Keratinocyte (primary cell): ENCODE measurements around the gene FAM170B. TPM values are rescaled to one million over a fixed set of nuclear protein-coding genes. Genes with fewer than 3 reads are reported as not detected.

Experiments used
- DNase-seq: peaks from one replicate; pipeline ENCODE4 v3.0.0-alpha.2; 2011; ENCODE audit warnings: low read depth, missing footprints, low spot score
- FAIRE-seq: peaks from 2 replicates; lab custom pipeline; 2011; peaks lifted over from hg19 to GRCh38; lab: Jason Lieb, UNC
- H2AFZ ChIP-seq: 2 replicates; pipeline ENCODE4 v1.6.0; 2012; ENCODE audit warnings: low read length, control low read depth, inconsistent platforms; ENCODE audit not compliant: control insufficient read depth
- H3K27ac ChIP-seq: 2 replicates; pipeline ENCODE4 v1.5.1; 2011; ENCODE audit warnings: low read length; ENCODE audit not compliant: control insufficient read depth, insufficient read depth
- H3K27me3 ChIP-seq: 3 replicates; pipeline ENCODE4 v1.6.0; 2011; ENCODE audit warnings: low read length; ENCODE audit not compliant: control insufficient read depth, insufficient read depth; ENCODE audit errors: extremely low read depth
- H3K36me3 ChIP-seq, 2 experiments: 2 replicates in 1 of 2; 3 replicates in 1 of 2; pipeline ENCODE4 v1.5.1; 2011; ENCODE audit warnings: low read length in 2 of 2, mild to moderate bottlenecking in 1 of 2; ENCODE audit not compliant: control insufficient read depth in 2 of 2, insufficient read depth in 2 of 2; ENCODE audit errors: extremely low read depth in 1 of 2
- H3K4me1 ChIP-seq: 3 replicates; pipeline ENCODE4 v1.5.1; 2011; ENCODE audit warnings: low read length; ENCODE audit not compliant: control insufficient read depth, insufficient read depth; ENCODE audit errors: extremely low read depth
- H3K4me2 ChIP-seq: 3 replicates; pipeline ENCODE4 v1.6.0; 2011; ENCODE audit warnings: low read depth, low read length; ENCODE audit not compliant: control insufficient read depth, insufficient read depth; ENCODE audit errors: extremely low read depth
- H3K4me3 ChIP-seq, 3 experiments: fragments of 200-600 bp in 1 of 3; sonication (generic) in 1 of 3; 2 replicates in 2 of 3; 3 replicates in 1 of 3; pipeline ENCODE4 v1.5.1; 2011 to 2016; ENCODE audit warnings: low read length in 3 of 3, mild to moderate bottlenecking in 3 of 3, control low read depth in 2 of 3, inconsistent platforms in 1 of 3, low read depth in 1 of 3, mixed read lengths in 1 of 3, mixed run types in 1 of 3, moderate library complexity in 1 of 3; ENCODE audit not compliant: control insufficient read depth in 2 of 3, insufficient read depth in 2 of 3; ENCODE audit errors: extremely low read depth in 1 of 3
- H3K79me2 ChIP-seq: 2 replicates; pipeline ENCODE4 v1.6.0; 2012; ENCODE audit warnings: low read length; ENCODE audit not compliant: control insufficient read depth, insufficient read depth
- H3K9ac ChIP-seq: 3 replicates; pipeline ENCODE4 v1.6.0; 2011; ENCODE audit warnings: low read length; ENCODE audit not compliant: control insufficient read depth, insufficient read depth; ENCODE audit errors: extremely low read depth
- H3K9me1 ChIP-seq: 3 replicates; pipeline ENCODE4 v1.6.0; 2011; ENCODE audit warnings: low read length; ENCODE audit not compliant: control insufficient read depth, insufficient read depth; ENCODE audit errors: extremely low read depth
- H3K9me3 ChIP-seq: 2 replicates; pipeline ENCODE4 v1.5.1; 2012; ENCODE audit warnings: low read depth, low read length; ENCODE audit not compliant: control insufficient read depth
- H4K20me1 ChIP-seq: 3 replicates; pipeline ENCODE4 v1.6.0; 2011; ENCODE audit warnings: low read length; ENCODE audit not compliant: control insufficient read depth, insufficient read depth; ENCODE audit errors: extremely low read depth
- EZH2 ChIP-seq: IDR thresholded peaks from one replicate; pipeline ENCODE4 v1.6.1; 2012; ENCODE audit warnings: inconsistent platforms, mild to moderate bottlenecking, low read length, moderate library complexity
- dilution Hi-C: fragments of 300-500 bp; cut with MboI; formaldehyde crosslinking; loops from one replicate; pipeline ENCODE4 v1.7.0; 2020; ENCODE audit warnings: low sequenced_read_pairs; ENCODE audit not compliant: extremely low pct_ligation_motif_present
- polyA plus RNA-seq, 5 experiments: library from polyadenylated mRNA; depleted of rRNA in 3 of 5; stranded (reverse) in 3 of 5; stranded (forward) in 1 of 5; unstranded in 1 of 5; fragments of >200 nt; gene quantifications; 1 replicate in 1 of 5; 2 replicates in 3 of 5; 3 replicates in 1 of 5; pipeline versions ENCODE4 v1.2.1 to v1.2.3, GENCODE V29; 2011 to 2012; ENCODE audit warnings: missing spikeins in 2 of 5, low read depth in 1 of 5, low replicate concordance in 1 of 5
- TF ChIP-seq, protein P1 (sequence below), 3 experiments: IDR thresholded peaks in 1 of 3; conservative IDR thresholded peaks in 1 of 3; optimal IDR thresholded peaks in 1 of 3; 2 replicates in 2 of 3; 3 replicates in 1 of 3; pipeline versions ENCODE3 to v1.5.1; 2011; ENCODE audit warnings: low read length in 3 of 3, mild to moderate bottlenecking in 3 of 3, moderate library complexity in 2 of 3, control low read depth in 1 of 3, inconsistent platforms in 1 of 3; ENCODE audit not compliant: insufficient read depth in 2 of 3; ENCODE audit errors: extremely low read depth in 1 of 3

FAM170B gene
- polyA plus RNA-seq, 1 donor (not counting 4 experiments of a cell fraction or from before 2014, with no cell fraction given) = not detected

DNA sequence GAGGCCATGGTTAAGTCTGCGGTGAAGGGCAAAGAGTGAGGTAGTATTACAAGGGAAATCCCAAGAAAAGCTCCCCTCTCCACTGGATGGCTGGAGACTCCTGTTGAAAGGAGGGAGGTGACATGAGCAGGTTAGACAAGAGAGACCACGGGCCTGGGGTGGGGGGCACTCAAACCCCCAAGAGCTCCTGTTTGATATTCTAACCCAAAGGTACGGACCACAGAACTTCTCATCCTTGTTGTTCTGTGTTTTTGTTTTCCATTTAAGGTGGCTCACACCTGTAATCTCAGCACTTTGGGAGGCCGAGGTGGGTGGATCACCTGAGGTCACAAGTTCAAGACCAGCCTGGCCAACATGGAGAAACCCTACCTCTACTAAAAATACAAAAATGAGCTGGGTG lies 30.1 kb downstream of the FAM170B start:
- H3K4me2 ChIP-seq = no peak overlapping the region
- no peak for TF ChIP-seq EZH2
- TF ChIP-seq, protein P1, sequence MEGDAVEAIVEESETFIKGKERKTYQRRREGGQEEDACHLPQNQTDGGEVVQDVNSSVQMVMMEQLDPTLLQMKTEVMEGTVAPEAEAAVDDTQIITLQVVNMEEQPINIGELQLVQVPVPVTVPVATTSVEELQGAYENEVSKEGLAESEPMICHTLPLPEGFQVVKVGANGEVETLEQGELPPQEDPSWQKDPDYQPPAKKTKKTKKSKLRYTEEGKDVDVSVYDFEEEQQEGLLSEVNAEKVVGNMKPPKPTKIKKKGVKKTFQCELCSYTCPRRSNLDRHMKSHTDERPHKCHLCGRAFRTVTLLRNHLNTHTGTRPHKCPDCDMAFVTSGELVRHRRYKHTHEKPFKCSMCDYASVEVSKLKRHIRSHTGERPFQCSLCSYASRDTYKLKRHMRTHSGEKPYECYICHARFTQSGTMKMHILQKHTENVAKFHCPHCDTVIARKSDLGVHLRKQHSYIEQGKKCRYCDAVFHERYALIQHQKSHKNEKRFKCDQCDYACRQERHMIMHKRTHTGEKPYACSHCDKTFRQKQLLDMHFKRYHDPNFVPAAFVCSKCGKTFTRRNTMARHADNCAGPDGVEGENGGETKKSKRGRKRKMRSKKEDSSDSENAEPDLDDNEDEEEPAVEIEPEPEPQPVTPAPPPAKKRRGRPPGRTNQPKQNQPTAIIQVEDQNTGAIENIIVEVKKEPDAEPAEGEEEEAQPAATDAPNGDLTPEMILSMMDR (optimal IDR thresholded peaks at IDR 0.05 in 1 of 3, IDR thresholded peaks at IDR 0.05 in 1 of 3, conservative IDR thresholded peaks at IDR 0.05 in 1 of 3; ENCODE audit: extremely low read depth in 1 of 3, insufficient read depth in 2 of 3, low read length in 3 of 3) = no peak
- H3K36me3 ChIP-seq = no peaks in the 10 kb centered on the region
- H3K27me3 ChIP-seq = no peaks in the 10 kb centered on the region
- H3K4me3 ChIP-seq = no peak overlapping the region
- H4K20me1 ChIP-seq = no peaks in the 10 kb centered on the region
- H3K9me1 ChIP-seq = no peaks in the 10 kb centered on the region
- H3K9ac ChIP-seq = no peak overlapping the region
- H3K9me3 ChIP-seq = no peaks in the 10 kb centered on the region
- dilution Hi-C loops = no loop called here
- no peak overlapping the region for H3K27ac ChIP-seq
- H3K4me1 ChIP-seq = no peaks in the 10 kb centered on the region
- FAIRE-seq (no peak), DNase-seq (no peak)
- H2AFZ ChIP-seq = no peak overlapping the region
- H3K79me2 ChIP-seq = no peaks in the 10 kb centered on the region

DNA sequence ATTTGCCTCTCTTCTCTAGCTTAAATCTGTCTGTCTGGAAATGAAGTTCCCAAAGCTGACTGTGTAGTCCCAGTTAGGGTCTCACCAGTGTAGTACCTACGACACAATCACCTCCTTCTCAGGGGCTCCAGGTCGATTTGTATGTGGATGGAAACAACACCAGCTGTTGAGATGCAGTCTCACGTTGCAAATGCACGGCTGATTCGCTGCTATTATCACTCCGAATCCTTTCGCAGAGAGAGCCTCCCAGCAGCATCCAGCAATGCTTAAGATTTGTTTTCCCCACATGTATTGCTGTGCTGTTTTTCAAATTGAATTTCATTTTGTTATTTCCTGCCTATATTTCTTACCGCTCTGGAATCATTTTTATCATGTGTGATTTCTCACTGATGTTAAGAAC lies 34.8 kb downstream of the FAM170B start:
- FAIRE-seq = no peak
- no peaks in the 10 kb centered on the region for H3K27me3 ChIP-seq
- H3K9ac ChIP-seq = no peak overlapping the region
- H3K9me1 ChIP-seq = no peaks in the 10 kb centered on the region
- H3K36me3 ChIP-seq = no peaks in the 10 kb centered on the region
- no peak overlapping the region for H3K27ac ChIP-seq
- dilution Hi-C loops = no loop called here
- H3K4me2 ChIP-seq = no peak overlapping the region
- H3K4me3 ChIP-seq = no peak overlapping the region
- no peaks in the 10 kb centered on the region for H3K9me3 ChIP-seq
- no peaks in the 10 kb centered on the region for H3K79me2 ChIP-seq
- DNase-seq = no peak
- H2AFZ ChIP-seq = no peak overlapping the region
- no peak for TF ChIP-seq EZH2
- TF ChIP-seq, protein P1 (optimal IDR thresholded peaks at IDR 0.05 in 1 of 3, IDR thresholded peaks at IDR 0.05 in 1 of 3, conservative IDR thresholded peaks at IDR 0.05 in 1 of 3; ENCODE audit: extremely low read depth in 1 of 3, insufficient read depth in 2 of 3, low read length in 3 of 3) = no peak
- H4K20me1 ChIP-seq = no peaks in the 10 kb centered on the region
- H3K4me1 ChIP-seq = no peaks in the 10 kb centered on the region
